LNCaP clone FGC (cell line): ENCODE results near the gene C12orf42.
"Not testable (repeated sequence)": the region's sequence is repeated elsewhere in the genome, so short reads cannot be mapped to it uniquely, and the experiment has no call there.

Experiments used
- DNase-seq: peaks from one replicate; pipeline ENCODE4 v3.0.0-alpha.2; 2011; ENCODE audit warnings: low read depth
- H3K4me3 ChIP-seq: 2 replicates; pipeline ENCODE4 v1.5.1; 2011; ENCODE audit warnings: mild to moderate bottlenecking, low read depth, low read length, control low read depth
- CTCF ChIP-seq: IDR thresholded peaks from 2 replicates; pipeline ENCODE4 v1.5.1; 2012; ENCODE audit warnings: mild to moderate bottlenecking; ENCODE audit not compliant: control insufficient read depth, insufficient read depth; ENCODE audit errors: extremely low read depth

Gene C12orf42

DNA sequence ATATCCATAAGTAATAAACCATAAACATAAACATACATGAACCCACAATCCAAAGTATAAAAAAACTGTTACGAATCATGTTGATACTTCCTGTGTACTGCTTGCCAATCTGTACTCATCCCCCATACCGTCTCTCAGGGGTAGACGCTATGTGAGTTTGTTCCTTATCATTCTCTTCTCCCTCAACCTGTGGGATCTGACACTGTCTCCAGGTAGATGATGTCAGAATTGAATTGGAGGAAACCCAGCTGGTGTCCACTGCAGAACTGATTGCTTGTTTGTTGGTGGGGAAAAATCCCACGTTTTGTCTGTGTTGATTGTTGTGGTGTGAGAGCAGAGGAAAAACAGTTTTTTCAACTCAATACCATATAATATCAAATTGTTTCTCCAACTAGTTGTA is 50.8 kb downstream of the C12orf42 start:
- no peak overlapping the region for H3K4me3 ChIP-seq
- no peak for DNase-seq
- no peak for TF ChIP-seq CTCF

DNA sequence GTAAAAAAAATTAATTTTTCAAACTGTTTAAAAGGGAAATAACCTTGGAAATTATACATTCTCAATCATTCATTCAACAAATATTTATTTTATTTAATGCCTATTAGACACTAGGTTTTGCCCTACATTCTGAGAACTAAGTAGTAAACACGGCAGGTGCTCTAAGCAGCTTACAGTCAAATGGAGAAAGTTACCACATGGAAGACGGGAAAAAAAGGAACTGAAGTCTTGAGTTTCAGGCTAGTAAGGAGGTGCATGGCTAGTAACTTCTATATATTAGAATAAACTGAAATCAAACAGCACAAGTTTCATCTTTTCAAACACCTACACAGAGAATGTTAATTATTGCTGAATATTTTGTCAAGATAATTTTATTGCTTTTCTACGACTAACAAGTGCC is 52.9 kb downstream of the C12orf42 start:
- H3K4me3 ChIP-seq = no peak overlapping the region
- no peak for DNase-seq
- no peak for TF ChIP-seq CTCF

DNA sequence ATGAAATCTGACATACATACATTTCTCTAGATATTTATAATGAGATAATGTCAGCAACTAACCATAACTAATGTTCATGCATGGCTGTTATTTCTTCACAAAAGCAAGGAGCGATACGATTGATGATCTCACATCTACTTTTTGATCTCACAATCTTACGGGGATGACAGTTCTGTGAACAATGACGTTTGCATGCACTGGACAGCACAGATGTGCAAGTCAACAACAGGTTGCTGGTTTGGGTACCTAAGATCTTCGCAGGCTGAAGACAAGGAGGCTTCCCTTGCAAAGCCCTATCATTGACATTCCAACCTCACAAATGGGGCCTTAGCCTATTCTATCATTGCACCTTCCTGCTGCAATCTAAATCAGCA is 53.6 kb downstream of the C12orf42 start:
- DNase-seq = no peak
- TF ChIP-seq CTCF = no peak
- H3K4me3 ChIP-seq = no peak overlapping the region

- DNase-seq = no peak
- no peak overlapping the region for H3K4me3 ChIP-seq
- TF ChIP-seq CTCF = no peak
These were observed 54.2 kb downstream of the C12orf42 start for GRCh38 chr12:103441437-103442181.

- not testable (repeated sequence) for H3K4me3 ChIP-seq, DNase-seq
These were observed 61.3 kb downstream of the C12orf42 start for GRCh38 chr12:103434165-103435105.

GRCh38 chr12:103431950-103432349 is 63.8 kb downstream of the C12orf42 start:
- H3K4me3 ChIP-seq = no peak overlapping the region
- DNase-seq = no peak
- TF ChIP-seq CTCF = no peak

GRCh38 chr12:103431387-103431786 is 64.4 kb downstream of the C12orf42 start:
- no peak for DNase-seq
- no peak for TF ChIP-seq CTCF
- H3K4me3 ChIP-seq = no peak overlapping the region

DNA sequence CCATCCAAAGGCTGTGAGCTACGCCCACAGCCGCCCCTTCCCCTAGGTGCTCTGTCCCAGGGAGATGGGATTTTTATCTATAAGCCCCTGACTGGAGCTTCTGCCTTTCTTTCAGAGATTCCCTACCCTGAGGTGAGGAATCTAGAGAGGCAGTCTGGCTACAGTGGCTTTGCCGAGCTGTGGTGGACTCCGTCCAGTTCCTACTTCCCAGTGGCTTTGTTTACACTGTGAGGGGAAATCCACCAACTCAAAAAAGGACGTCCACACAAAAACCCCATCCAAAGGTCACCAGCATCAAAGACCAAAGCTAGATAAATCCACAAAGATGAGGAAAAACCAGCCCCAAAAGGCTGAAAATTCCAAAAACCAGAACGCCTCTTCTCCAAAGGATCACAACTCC is 70.1 kb downstream of the C12orf42 start:
- DNase-seq, H3K4me3 ChIP-seq: not testable (repeated sequence)

- not testable (repeated sequence) for H3K4me3 ChIP-seq, DNase-seq
These were observed 70.8 kb downstream of the C12orf42 start for GRCh38 chr12:103424849-103425586.
